ENCODE measurements around the gene MATN3. TPM values are rescaled to one million over a fixed set of nuclear protein-coding genes. Genes with fewer than 3 reads are reported as not detected.
A peak's percentile ranks its signal among the peaks of the same experiment; 100 is the strongest.

Gene MATN3
- total RNA-seq, 1 experiment from 2014 or later, result 13.5 TPM

DNA sequence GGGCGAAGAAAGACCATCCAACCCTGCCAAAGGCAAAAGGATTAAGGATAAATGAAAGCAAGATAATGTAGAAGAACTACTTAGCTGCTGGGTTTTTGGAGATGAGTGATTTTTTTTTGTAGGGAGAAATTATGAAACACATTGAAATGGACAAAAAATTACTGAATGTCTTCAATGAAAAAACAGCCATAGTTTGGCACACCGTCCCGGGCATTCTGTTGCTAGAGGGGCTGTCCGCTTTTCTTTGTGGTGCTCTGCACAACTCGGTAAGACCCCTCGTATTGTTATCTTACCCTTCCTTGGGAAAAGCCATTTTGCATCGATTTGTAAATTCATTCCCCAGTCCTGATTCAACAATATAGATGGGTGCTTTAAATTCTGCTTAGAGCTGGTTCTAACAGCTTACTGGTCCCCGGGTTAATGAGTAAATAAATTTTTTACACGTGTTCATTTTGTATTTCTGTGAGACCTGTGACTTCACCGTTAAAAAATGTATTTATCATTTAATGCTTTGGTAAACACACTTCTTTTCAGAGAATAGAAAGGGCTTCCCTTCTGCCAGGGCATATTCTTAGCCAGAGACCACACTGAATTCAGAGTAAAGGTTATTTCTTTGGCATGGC, 39.9 kb upstream of the MATN3 start:
- Histone ChIP-seq H4K91ac (ENCODE audit: insufficient read length, low read depth, low read length) (no peak overlapping the region), H3K27me3 (ENCODE audit: insufficient read depth, low read length) (no peaks in the 10 kb centered on the region), H3K4me2 (ENCODE audit: insufficient read depth, insufficient read length, low read length) (peak overlapping the region; percentile 57), H4K5ac (ENCODE audit: insufficient read length, low read depth, low read length) (no peak overlapping the region), H3K18ac (ENCODE audit: insufficient read length, low read depth, low read length) (peak overlapping the region; percentile 39), H3K23ac (ENCODE audit: insufficient read length, low read depth, low read length) (no peak overlapping the region), H3K14ac (ENCODE audit: insufficient read depth, low read length) (no peak overlapping the region), H3K23me2 (ENCODE audit: insufficient read length, low read depth, low read length, poor library complexity, severe bottlenecking) (peaks cover 8% of the 10 kb centered on the region), H3K4ac (ENCODE audit: low read depth, low read length) (no peak overlapping the region), H3K79me2 (ENCODE audit: insufficient read depth, low read length) (peaks cover 21% of the 10 kb centered on the region; the same call in 1 of the 2 replicates), H2BK12ac (ENCODE audit: insufficient read length, low read depth, low read length) (no peak overlapping the region), H2AK5ac (ENCODE audit: insufficient read length, low read length) (no peak overlapping the region), H3K9ac (ENCODE audit: extremely low read depth, insufficient read length, low read length) (peak overlapping the region; percentile 79), H3K4me1 (ENCODE audit: insufficient read depth, low read length) (no peaks in the 10 kb centered on the region; the same call in none of the 2 replicates), H3K27ac (ENCODE audit: insufficient read length, low read depth, low read length) (peak overlapping the region; percentile 82), H2BK120ac (ENCODE audit: low read depth, low read length, poor library complexity, severe bottlenecking) (no peak overlapping the region), H2AFZ (ENCODE audit: low read length) (no peak overlapping the region), H3T11ph (ENCODE audit: low read length) (peak overlapping the region; percentile 85), H3K56ac (ENCODE audit: insufficient read length, low read depth, low read length) (no peak overlapping the region), H2BK20ac (ENCODE audit: low read depth, low read length, poor library complexity, severe bottlenecking) (no peak overlapping the region), H2BK15ac (ENCODE audit: low read depth, low read length) (no peak overlapping the region), H3K9me3 (ENCODE audit: control insufficient read depth, low read depth, low read length) (no peaks in the 10 kb centered on the region), H3K79me1 (ENCODE audit: insufficient read depth, low read depth, low read length, poor library complexity, severe bottlenecking) (no peaks in the 10 kb centered on the region), H4K8ac (replicated peaks; ENCODE audit: insufficient read length, low read depth, low read length) (no peak overlapping the region), H4K20me1 (ENCODE audit: control insufficient read depth, insufficient read depth, insufficient read length) (no peaks in the 10 kb centered on the region), H2BK5ac (ENCODE audit: insufficient read length, low read length) (no peak overlapping the region)
- Mint-ChIP-seq H3K4me1 (peaks cover 20 to 28% of the 10 kb centered on the region in 2 experiments), H3K9me3 (no peaks in the 10 kb centered on the region), H3K27me3 (ENCODE audit: low read depth) (peaks cover 10% of the 10 kb centered on the region), H3K4me3 (no peak overlapping the region), H3K36me3 (ENCODE audit: insufficient read depth in 1 of 3, low read depth in 3 of 3) (peaks cover 0 to 4% (median 2%) of the 10 kb centered on the region in 3 experiments; a peak in 3 of 7 replicates), H3K27ac (no peak overlapping the region)
- WGBS (ENCODE audit: extremely low coverage, insufficient read length, low lambda C conversion rate), result no CpG with 5 or more reads among the region's 10 CpGs
- TF ChIP-seq, protein P1, sequence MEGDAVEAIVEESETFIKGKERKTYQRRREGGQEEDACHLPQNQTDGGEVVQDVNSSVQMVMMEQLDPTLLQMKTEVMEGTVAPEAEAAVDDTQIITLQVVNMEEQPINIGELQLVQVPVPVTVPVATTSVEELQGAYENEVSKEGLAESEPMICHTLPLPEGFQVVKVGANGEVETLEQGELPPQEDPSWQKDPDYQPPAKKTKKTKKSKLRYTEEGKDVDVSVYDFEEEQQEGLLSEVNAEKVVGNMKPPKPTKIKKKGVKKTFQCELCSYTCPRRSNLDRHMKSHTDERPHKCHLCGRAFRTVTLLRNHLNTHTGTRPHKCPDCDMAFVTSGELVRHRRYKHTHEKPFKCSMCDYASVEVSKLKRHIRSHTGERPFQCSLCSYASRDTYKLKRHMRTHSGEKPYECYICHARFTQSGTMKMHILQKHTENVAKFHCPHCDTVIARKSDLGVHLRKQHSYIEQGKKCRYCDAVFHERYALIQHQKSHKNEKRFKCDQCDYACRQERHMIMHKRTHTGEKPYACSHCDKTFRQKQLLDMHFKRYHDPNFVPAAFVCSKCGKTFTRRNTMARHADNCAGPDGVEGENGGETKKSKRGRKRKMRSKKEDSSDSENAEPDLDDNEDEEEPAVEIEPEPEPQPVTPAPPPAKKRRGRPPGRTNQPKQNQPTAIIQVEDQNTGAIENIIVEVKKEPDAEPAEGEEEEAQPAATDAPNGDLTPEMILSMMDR (conservative IDR thresholded peaks at IDR 0.05), result no peak
- no peak for DNase-seq

Measured in H9 (cell line).